GM12878 (cell line): Measurements from ENCODE around the gene SUB1. TPM values are rescaled to one million over a fixed set of nuclear protein-coding genes. Genes with fewer than 3 reads are reported as not detected.

Experiments used
- BMI1 ChIP-seq: fragments of 450-650 bp; IDR thresholded peaks from 2 replicates; pipeline ENCODE4 v1.6.1; 2016; ENCODE audit warnings: mild to moderate bottlenecking, moderate library complexity, borderline replicate concordance
- CBX3 ChIP-seq: fragments of 200-600 bp; sonication (generic); IDR thresholded peaks from 2 replicates; pipeline ENCODE4 v1.6.1; 2016; ENCODE audit warnings: low read depth, borderline replicate concordance
- CEBPZ ChIP-seq: fragments of 150-350 bp; IDR thresholded peaks from 2 replicates; pipeline ENCODE4 v1.6.1; 2016; ENCODE audit warnings: low read depth, low read length
- E2F8 ChIP-seq: fragments of 450-650 bp; IDR thresholded peaks from 2 replicates; pipeline ENCODE4 v1.6.1; 2018; ENCODE audit warnings: mild to moderate bottlenecking, low read depth, moderate library complexity; ENCODE audit not compliant: partially characterized antibody
- EP300 ChIP-seq, 2 experiments: fragments of 150-350 bp in 1 of 2; IDR thresholded peaks; 2 replicates each; pipeline ENCODE4 v1.6.1; 2011 to 2012; ENCODE audit warnings: low read depth in 2 of 2, low read length in 2 of 2, borderline replicate concordance in 1 of 2, improper control_type of control experiment in 1 of 2, inconsistent platforms in 1 of 2; ENCODE audit not compliant: control insufficient read depth in 1 of 2
- ESRRA ChIP-seq: IDR thresholded peaks from 2 replicates; pipeline ENCODE4 v1.6.1; 2012; ENCODE audit warnings: mild to moderate bottlenecking, low read length, improper control_type of control experiment
- EZH2 ChIP-seq: IDR thresholded peaks from 2 replicates; pipeline ENCODE4 v1.6.1; 2012; ENCODE audit warnings: low read depth, mild to moderate bottlenecking, control low read depth, inconsistent platforms, low read length, borderline replicate concordance; ENCODE audit not compliant: control insufficient read depth
- GABPA ChIP-seq: IDR thresholded peaks from 2 replicates; pipeline ENCODE4 v1.6.1; 2014; ENCODE audit warnings: antibody characterized with exemption, low read depth, mild to moderate bottlenecking, inconsistent platforms
- MAX ChIP-seq: IDR thresholded peaks from 2 replicates; pipeline ENCODE4 v1.6.1; 2012; ENCODE audit warnings: low read depth, low read length, improper control_type of control experiment
- MXI1 ChIP-seq: fragments of 150-350 bp; IDR thresholded peaks from 2 replicates; pipeline ENCODE4 v1.6.1; 2011; ENCODE audit warnings: low read depth, mild to moderate bottlenecking, inconsistent platforms, low read length, improper control_type of control experiment
- MYB ChIP-seq: fragments of 150-350 bp; IDR thresholded peaks from 2 replicates; pipeline ENCODE4 v1.6.1; 2014; ENCODE audit warnings: mild to moderate bottlenecking, low read depth, low read length, borderline replicate concordance
- NFIC ChIP-seq: IDR thresholded peaks from 2 replicates; pipeline ENCODE4 v1.6.1; 2012; ENCODE audit warnings: low read depth, mild to moderate bottlenecking, inconsistent platforms, low read length, moderate library complexity
- NFXL1 ChIP-seq: fragments of 450-650 bp; IDR thresholded peaks from 2 replicates; pipeline ENCODE4 v1.6.1; 2017; ENCODE audit warnings: antibody characterized with exemption, mild to moderate bottlenecking, borderline replicate concordance
- NR2C1 ChIP-seq: fragments of 450-650 bp; IDR thresholded peaks from 2 replicates; pipeline ENCODE4 v1.6.1; 2017; ENCODE audit warnings: antibody characterized with exemption, mild to moderate bottlenecking, moderate library complexity
- PKNOX1 ChIP-seq: fragments of 450-650 bp; IDR thresholded peaks from 2 replicates; pipeline ENCODE4 v1.6.1; 2016; ENCODE audit warnings: mild to moderate bottlenecking
- POLR2A ChIP-seq: IDR thresholded peaks from 2 replicates; pipeline ENCODE4 v1.6.1; 2011; ENCODE audit warnings: low read depth, mild to moderate bottlenecking, low read length
- POLR2AphosphoS5 ChIP-seq: IDR thresholded peaks from 2 replicates; pipeline ENCODE4 v1.6.1; 2011; ENCODE audit warnings: mild to moderate bottlenecking, low read length, inconsistent platforms
- RAD51 ChIP-seq: fragments of 450-650 bp; IDR thresholded peaks from 2 replicates; pipeline ENCODE4 v1.6.1; 2016; ENCODE audit warnings: moderate library complexity, mild to moderate bottlenecking, inconsistent platforms
- RB1 ChIP-seq: fragments of 450-650 bp; formaldehyde crosslinking; IDR thresholded peaks from 2 replicates; pipeline ENCODE4 v1.6.1; 2017; ENCODE audit warnings: mild to moderate bottlenecking, borderline replicate concordance
- SMAD5 ChIP-seq: IDR thresholded peaks from 2 replicates; pipeline ENCODE4 v1.6.1; 2016; ENCODE audit warnings: antibody characterized with exemption, low read depth
- SPI1 ChIP-seq: IDR thresholded peaks from 2 replicates; pipeline ENCODE4 v1.6.1; 2011; ENCODE audit warnings: low read depth, mild to moderate bottlenecking, low read length, moderate library complexity, borderline replicate concordance; ENCODE audit not compliant: insufficient read depth
- SUPT20H ChIP-seq: IDR thresholded peaks from 2 replicates; pipeline ENCODE4 v1.6.1; 2011; ENCODE audit warnings: low read depth, mild to moderate bottlenecking, low read length, moderate library complexity, borderline replicate concordance; ENCODE audit not compliant: control insufficient read depth
- TBL1XR1 ChIP-seq: IDR thresholded peaks from 2 replicates; pipeline ENCODE4 v1.6.1; 2012; ENCODE audit warnings: low read depth, low read length, improper control_type of control experiment
- TCF3 ChIP-seq: IDR thresholded peaks from 2 replicates; pipeline ENCODE4 v1.6.1; 2012; ENCODE audit warnings: low read depth, mild to moderate bottlenecking, low read length, borderline replicate concordance; ENCODE audit not compliant: insufficient read depth
- ZNF384 ChIP-seq: IDR thresholded peaks from 2 replicates; pipeline ENCODE4 v1.6.1; 2012; ENCODE audit warnings: low read depth, mild to moderate bottlenecking, low read length, improper control_type of control experiment, borderline replicate concordance
- polyA plus RNA-seq, 11 experiments: library from polyadenylated mRNA; depleted of rRNA in 4 of 11; unstranded in 6 of 11; stranded (reverse) in 5 of 11; fragments of >200 nt; fragmentation: Nextera tagmentation in 4 of 11; fragmentation: Illumina TruSeq in 1 of 11; extraction: Ambion mirVana in 4 of 11; extraction: Trizol in 1 of 11; gene quantifications; 1 replicate in 1 of 11; 2 replicates in 10 of 11; pipeline versions ENCODE4 v1.2.1 to v1.2.3, GENCODE V29; 2011 to 2016; ENCODE audit warnings: inconsistent platforms in 2 of 11, missing spikeins in 2 of 11, low read depth in 1 of 11
- total RNA-seq, 4 experiments: library from RNA; depleted of rRNA in 3 of 4; stranded (reverse); fragments of >200 nt in 3 of 4; fragmentation: Illumina TruSeq in 1 of 4; extraction: Trizol in 1 of 4; gene quantifications; 2 replicates each; pipeline versions ENCODE4 v1.2.1 to v1.2.3, GENCODE V29; 2013 to 2021

SUB1 gene
- total and polyA plus RNA-seq, 10 of the 15 experiments (the other 5 are each of a cell fraction or from before 2014, with no cell fraction given) = 468 to 2,785 (median 1,145) TPM

- TF ChIP-seq E2F8 (no peak), POLR2A (no peak), BMI1 (0 out of 2 replicates have a peak, but pooled peaks have one; percentile 29), NR2C1 (no peak), SPI1 (peak; percentile 4; the same call in 1 of the 2 replicates), MAX (no peak), GABPA (0 out of 2 replicates have a peak, but pooled peaks have one; percentile 31), MYB (no peak), CEBPZ (no peak), NFIC (peak; percentile 75; the same call in 1 of the 2 replicates), TCF3 (no peak), SMAD5 (no peak), MXI1 (no peak), RB1 (no peak), SUPT20H (no peak), CBX3 (no peak), ZNF384 (peak; percentile 53; the same call in 1 of the 2 replicates), ESRRA (no peak), PKNOX1 (peak; percentile 49; the same call in 1 of the 2 replicates), EP300 (IDR thresholded peaks at IDR 0.05; ENCODE audit: borderline replicate concordance in 1 of 2, control insufficient read depth in 1 of 2, low read depth in 2 of 2, low read length in 2 of 2) (peak in 1 of 2 experiments; percentile 56; a peak in 1 of 4 replicates), TBL1XR1 (no peak; the same call in 1 of the 2 replicates), RAD51 (no peak), POLR2AphosphoS5 (no peak), EZH2 (no peak), NFXL1 (no peak)
These were observed 881 bp downstream of the SUB1 start (continued) for GRCh38 chr5:32586276-32586599.
